ENCODE measurements around the gene ABCC4. TPM values are rescaled to one million over a fixed set of nuclear protein-coding genes. Genes with fewer than 3 reads are reported as not detected.

Gene ABCC4
- total RNA-seq, 1 experiment from 2014 or later: 26.3 TPM

- H2AFZ ChIP-seq (ENCODE audit: low read depth, low read length, poor library complexity, severe bottlenecking): no peak overlapping the region
- H3K4me1 ChIP-seq (ENCODE audit: control insufficient read depth in 1 of 2, insufficient read depth in 2 of 2, low read length in 2 of 2): no peaks in the 10 kb centered on the region
- ATAC-seq: no peak
- no peaks in the 10 kb centered on the region for H3K79me2 ChIP-seq (ENCODE audit: insufficient read depth, low read length)
- no peak for DNase-seq (ENCODE audit: low read depth, low spot score)
- H3K27ac ChIP-seq (ENCODE audit: low read depth, low read length): no peak overlapping the region
- no peak overlapping the region for H3K4me2 ChIP-seq (ENCODE audit: low read length)
- no peak overlapping the region for H3K4me3 ChIP-seq (replicated peaks in 1 of 2; ENCODE audit: low read depth in 1 of 2, low read length in 2 of 2)
- CTCF ChIA-PET: no interaction called here
- no peaks in the 10 kb centered on the region; a peak in 1 of 4 replicates for H3K36me3 ChIP-seq (ENCODE audit: control insufficient read depth in 1 of 2, insufficient read depth in 2 of 2, low read length in 2 of 2)
- RAD21 ChIA-PET (ENCODE audit: low non-redundant PET in 1 of 2, low total read pairs in 2 of 2, uncharacterized antibody in 2 of 2, unreplicated experiment in 2 of 2): no interaction called here
- no peaks in the 10 kb centered on the region for H3K9me3 ChIP-seq (ENCODE audit: control insufficient read depth in 1 of 2, insufficient read depth in 1 of 2, low read depth in 1 of 2, low read length in 2 of 2)
- H3K9ac ChIP-seq (ENCODE audit: low read length): no peak overlapping the region
- TF ChIP-seq ATF3 (IDR thresholded peaks at IDR 0.05): no peak
- no peak for TF ChIP-seq YY1 (IDR thresholded peaks at IDR 0.05; ENCODE audit: extremely low read depth, insufficient replicate concordance, low read depth, low read length)
- no peak for TF ChIP-seq SRF (IDR thresholded peaks at IDR 0.05; ENCODE audit: low read depth)
- TF ChIP-seq TCF7L2 (IDR thresholded peaks at IDR 0.05; ENCODE audit: borderline replicate concordance, extremely low read depth, insufficient read depth, insufficient read length): no peak
- TF ChIP-seq, protein P1, sequence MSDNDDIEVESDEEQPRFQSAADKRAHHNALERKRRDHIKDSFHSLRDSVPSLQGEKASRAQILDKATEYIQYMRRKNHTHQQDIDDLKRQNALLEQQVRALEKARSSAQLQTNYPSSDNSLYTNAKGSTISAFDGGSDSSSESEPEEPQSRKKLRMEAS (IDR thresholded peaks at IDR 0.05): no peak
- TF ChIP-seq FOSL1 (IDR thresholded peaks at IDR 0.05; ENCODE audit: low read depth): no peak
- no peak for TF ChIP-seq JUND (IDR thresholded peaks at IDR 0.05)
- no peak for TF ChIP-seq POLR2AphosphoS5 (IDR thresholded peaks at IDR 0.05; ENCODE audit: low read depth, low read length)
- no peak for TF ChIP-seq EGR1 (IDR thresholded peaks at IDR 0.05; ENCODE audit: low read depth)
- no peak for TF ChIP-seq ELF1 (IDR thresholded peaks at IDR 0.05; ENCODE audit: borderline replicate concordance, low read depth)
- TF ChIP-seq RAD21 (IDR thresholded peaks at IDR 0.05; ENCODE audit: low read depth): no peak
- TF ChIP-seq SP1 (IDR thresholded peaks at IDR 0.05; ENCODE audit: low read depth): no peak
- TF ChIP-seq CBX3 (IDR thresholded peaks at IDR 0.05; ENCODE audit: low read depth): no peak
- no peak for TF ChIP-seq CEBPB (IDR thresholded peaks at IDR 0.05; ENCODE audit: low read depth)
- no peak for TF ChIP-seq EZH2 (IDR thresholded peaks at IDR 0.05)
- no peak for TF ChIP-seq EZH2phosphoT487 (IDR thresholded peaks at IDR 0.05; ENCODE audit: borderline replicate concordance)
- no peak for TF ChIP-seq POLR2A (IDR thresholded peaks at IDR 0.05; ENCODE audit: borderline replicate concordance, extremely low read depth, insufficient read depth, insufficient read length)
- H3K27me3 ChIP-seq (ENCODE audit: insufficient read depth, low read length): no peaks in the 10 kb centered on the region
- no peaks in the 10 kb centered on the region for H4K20me1 ChIP-seq (ENCODE audit: insufficient read depth)
- H3K9me2 ChIP-seq (ENCODE audit: insufficient read depth): no peaks in the 10 kb centered on the region
- intact Hi-C loops (cut with micrococcal nuclease): no loop called here
- BruUV-seq (replicated peaks): no TSS peak
- POLR2A ChIA-PET: no interaction called here
Measured at GRCh38 chr13:95118541-95119324, 182.5 kb downstream of the ABCC4 start.
